ENCODE measurements around the gene HECTD4.

- TF ChIP-seq CTCF (conservative IDR thresholded peaks at IDR 0.05; ENCODE audit: low read length) = no peak
- TF ChIP-seq EZH2phosphoT487 (IDR thresholded peaks at IDR 0.05; ENCODE audit: borderline replicate concordance, low read depth, low read length) = no peak
Observed at GRCh38 chr12:112328456-112329124, 53.6 kb downstream of the HECTD4 start.
